HG03175 (cell line): ENCODE data around the gene CXorf38.
"Not testable (repeated sequence)": the region's sequence is repeated elsewhere in the genome, so short reads cannot be mapped to it uniquely, and the experiment has no call there.

Experiments used
- ATAC-seq: cut with Tn5 transposase; IDR thresholded peaks from one replicate; pipeline ENCODE4 v1.9.1; 2021; ENCODE audit warnings: mild to moderate bottlenecking, moderate library complexity; ENCODE audit not compliant: unreplicated experiment

CXorf38 gene

GRCh38 chrX:40628506-40628905, 18.9 kb downstream of the CXorf38 start:
- ATAC-seq = no peak

GRCh38 chrX:40625294-40625693, 22.1 kb downstream of the CXorf38 start:
- no peak for ATAC-seq

- no peak for ATAC-seq
Observed at GRCh38 chrX:40623665-40624064, 23.7 kb downstream of the CXorf38 start.

- ATAC-seq = no peak
Observed at GRCh38 chrX:40623139-40623536, 24.2 kb downstream of the CXorf38 start, which contains the start of gene MPC1L. TSS of gene MPC1L (plus strand) at chrX:40623428. CDS start at chrX:40623566, 138 bp downstream.

- ATAC-seq = no peak
Observed at GRCh38 chrX:40622479-40623138, 24.8 kb downstream of the CXorf38 start.

DNA sequence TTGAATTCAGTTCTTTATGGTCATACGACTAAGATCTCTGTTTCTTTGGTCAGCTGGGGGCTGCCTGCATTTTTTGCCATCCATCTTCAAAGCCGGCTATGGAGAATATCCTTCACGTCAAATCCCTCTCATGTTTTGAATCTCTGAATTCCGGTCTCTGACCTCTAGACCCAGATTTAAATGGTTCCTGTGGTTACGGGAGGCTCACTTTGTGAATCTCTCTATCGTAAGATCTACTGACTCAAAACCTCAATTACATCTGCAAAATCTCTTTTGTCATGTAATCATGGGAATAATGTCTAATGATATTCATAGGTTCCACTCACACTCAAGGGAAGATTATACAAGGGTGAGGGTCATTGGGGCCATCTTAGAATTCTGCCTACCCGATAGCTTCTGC, 29.8 kb downstream of the CXorf38 start:
- ATAC-seq = no peak

- no peak for ATAC-seq
Observed at GRCh38 chrX:40615976-40616375, 31.4 kb downstream of the CXorf38 start.

GRCh38 chrX:40612511-40612910, 34.9 kb downstream of the CXorf38 start:
- no peak for ATAC-seq

DNA sequence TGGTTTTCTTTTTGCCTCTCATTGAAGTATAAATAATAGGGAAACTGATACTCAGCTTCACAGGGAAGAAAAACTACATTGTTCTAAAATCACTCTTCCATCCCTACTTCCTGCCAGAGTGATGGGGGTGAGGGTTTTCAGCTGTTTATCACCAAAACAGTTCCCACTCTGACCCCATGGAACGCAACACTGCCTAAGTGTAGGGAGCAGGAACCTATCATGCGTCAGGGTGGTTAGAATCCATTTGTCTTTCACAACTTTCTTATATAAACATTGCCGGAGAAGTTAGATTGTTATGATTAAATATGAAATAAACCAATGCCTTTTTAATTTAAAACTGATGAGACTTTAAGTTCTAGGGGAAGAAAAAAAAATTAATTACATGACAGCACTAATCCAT, 40.0 kb downstream of the CXorf38 start:
- ATAC-seq = no peak

GRCh38 chrX:40603446-40603845, 43.9 kb downstream of the CXorf38 start:
- ATAC-seq = no peak

DNA sequence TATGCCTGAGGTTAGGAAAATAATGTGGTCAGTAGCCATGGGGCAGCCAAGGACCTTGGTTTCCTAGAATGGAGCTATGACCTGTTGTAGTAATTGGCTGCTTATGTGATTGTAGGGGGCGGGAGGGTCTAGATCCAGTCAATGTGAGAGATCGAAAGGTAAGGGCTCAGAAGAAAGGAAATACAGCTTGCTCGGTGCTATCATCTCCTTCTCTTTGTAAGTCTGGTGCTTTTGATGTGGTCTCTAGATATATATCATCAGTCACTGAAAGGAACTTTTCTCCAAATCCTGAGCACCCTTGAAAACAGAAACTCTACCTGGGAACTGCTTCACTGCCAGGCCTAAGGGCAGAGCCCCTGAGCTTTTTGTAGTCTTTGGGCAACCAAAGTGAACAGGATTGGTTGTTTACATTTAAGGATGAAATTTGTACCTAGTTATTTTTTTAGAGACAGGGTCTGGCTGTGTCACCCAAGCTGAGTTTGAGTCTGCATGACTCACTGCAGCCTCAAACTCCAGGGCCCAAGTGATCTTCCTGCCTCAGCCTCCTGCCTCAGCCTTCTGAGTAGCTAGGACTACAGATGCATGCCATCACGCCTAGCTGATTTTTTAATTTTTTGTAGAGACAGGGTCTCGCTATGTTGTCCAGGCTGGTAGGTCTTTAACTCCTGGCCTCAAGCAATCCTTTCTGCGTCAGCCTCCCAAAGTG, 57.6 kb downstream of the CXorf38 start:
- ATAC-seq = not testable (repeated sequence)

GRCh38 chrX:40587623-40588022, 59.7 kb downstream of the CXorf38 start:
- ATAC-seq = not testable (repeated sequence)

GRCh38 chrX:40582811-40583210, 64.5 kb downstream of the CXorf38 start:
- no peak for ATAC-seq

DNA sequence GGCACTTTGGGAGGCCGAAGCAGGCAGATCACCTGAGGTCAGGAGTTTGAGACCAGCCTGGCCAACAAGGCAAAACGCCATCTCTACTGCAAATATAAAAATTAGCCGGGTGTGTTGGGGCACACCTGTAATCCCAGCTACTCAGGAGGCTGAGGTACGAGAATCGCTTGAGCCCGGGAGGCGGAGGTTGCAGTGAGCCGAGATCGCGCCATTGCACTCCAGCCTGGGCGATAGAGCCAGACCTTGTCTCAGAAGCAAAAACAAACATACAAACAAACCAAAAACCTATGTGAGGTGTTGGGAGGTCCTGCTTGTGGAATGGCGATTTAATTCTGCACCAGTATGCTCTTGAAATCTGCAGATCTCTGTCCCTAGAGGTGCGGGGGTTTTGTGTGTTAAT, 65.2 kb downstream of the CXorf38 start:
- not testable (repeated sequence) for ATAC-seq

DNA sequence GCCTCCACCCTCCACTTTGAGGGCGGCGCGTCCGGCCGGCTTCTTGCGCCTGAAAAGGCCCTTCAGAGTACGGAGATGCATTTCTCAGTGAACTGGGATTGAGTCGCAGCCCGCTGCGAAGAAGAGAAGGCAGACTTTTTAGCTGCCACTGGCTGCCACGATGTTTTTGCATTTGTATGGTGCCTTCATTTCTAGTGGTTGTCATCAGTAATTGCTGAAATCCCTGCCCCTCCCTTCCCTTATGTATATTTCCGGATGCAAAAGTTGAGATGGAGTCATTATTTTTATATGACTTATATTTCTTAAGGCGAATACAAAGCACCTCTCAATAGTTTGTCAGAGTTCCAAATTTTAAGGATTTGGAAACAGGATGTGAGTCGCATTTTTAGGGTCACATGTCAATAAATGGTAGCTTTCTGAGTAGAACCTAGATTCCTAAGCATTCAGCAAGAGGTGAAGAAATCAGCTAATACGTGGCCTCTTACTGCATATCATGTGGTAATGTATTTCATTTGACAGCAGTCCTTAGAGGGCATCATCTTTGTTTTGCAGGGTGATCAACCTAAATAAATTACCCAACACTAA, 65.9 kb downstream of the CXorf38 start:
- ATAC-seq = no peak

DNA sequence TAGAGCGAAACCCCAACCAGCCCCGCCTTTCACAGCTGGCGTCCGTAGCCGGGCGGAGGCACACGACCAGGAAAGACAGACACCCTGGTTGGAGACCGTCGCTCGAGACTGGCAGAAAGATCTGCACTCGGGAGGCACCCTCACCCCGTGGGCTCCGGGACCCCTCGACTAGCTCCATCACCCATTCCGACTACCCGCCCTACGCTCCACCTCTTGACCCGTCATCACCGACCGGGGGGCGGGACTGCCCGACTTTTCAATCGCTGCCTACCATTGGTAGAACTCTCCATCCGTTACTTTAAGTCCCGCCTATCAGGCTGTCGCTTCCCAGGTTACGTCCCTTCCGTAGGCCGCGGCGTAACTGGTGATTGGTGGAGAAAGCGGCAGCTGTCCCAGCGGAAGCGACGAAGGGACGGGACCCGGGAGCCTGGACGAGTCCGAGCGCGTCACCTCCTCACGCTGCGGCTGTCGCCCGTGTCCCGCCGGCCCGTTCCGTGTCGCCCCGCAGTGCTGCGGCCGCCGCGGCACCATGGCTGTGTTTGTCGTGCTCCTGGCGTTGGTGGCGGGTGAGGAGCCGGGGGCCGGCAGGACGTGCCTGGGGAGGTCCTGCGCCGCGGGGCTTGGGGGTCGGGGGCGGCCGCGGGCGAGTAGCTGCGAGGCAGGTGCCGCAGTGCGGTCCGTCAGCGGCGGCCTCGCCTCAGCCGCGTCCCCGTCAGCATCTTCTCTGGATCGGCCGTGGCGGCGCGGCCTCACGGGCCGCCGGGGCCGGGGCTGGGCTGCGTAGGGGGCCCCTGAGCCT, 66.6 kb downstream of the CXorf38 start, which contains the start of gene ATP6AP2:
Gene ATP6AP2, plus strand, starts transcription at position 434 of the 799 bp plus-strand sequence. Its CDS starts 96 bp downstream, at position 530.
- ATAC-seq = peak; percentile 97

DNA sequence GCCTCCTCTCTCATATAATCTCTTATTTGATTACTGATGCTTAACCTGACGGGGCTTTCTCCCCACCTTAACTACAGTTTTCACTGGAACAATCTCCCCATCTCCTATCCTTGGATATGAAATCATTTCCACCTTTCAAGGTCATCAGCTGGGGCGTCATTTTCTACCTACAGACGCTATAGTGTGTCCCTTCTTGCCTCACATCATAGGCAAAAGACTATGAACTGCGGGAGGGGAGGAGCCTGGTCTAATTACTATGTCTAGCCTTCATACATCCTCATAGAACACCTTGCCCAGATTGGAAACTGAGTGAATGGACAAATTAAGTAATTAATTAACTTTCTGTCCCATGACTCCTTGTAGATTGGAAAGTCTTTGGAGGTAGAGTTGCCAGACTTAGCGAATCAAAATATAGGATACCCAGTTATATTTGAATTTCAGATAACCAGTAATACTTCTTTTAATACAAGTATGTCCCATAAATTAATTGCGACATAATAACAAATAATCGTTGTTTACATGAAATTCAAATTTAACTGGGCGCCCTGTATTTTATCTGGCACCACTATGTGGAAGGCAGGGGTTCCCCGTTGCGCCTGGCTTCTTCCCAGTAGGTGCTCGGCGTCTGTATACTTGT, 67.3 kb downstream of the CXorf38 start:
- ATAC-seq = peak; percentile 50

DNA sequence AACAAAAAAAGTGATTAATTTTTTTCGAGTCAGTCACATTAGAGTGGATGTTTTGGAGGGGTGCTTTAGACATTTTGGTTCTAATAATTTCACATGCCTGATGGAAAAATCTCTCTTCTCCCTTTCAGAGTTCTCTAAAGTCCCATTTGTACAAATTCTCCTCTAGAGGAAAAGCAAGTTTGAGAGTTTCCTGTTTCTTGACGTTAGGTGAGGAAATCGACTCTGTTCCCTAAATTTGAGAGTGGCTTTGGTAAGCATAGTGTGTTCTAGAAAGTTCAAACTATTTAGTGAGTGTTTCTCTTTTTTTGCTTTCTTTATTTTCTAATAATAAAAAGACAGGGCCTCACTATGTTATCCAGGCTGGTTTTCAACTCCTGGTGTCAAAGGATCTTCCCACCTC, 68.2 kb downstream of the CXorf38 start:
- no peak for ATAC-seq

DNA sequence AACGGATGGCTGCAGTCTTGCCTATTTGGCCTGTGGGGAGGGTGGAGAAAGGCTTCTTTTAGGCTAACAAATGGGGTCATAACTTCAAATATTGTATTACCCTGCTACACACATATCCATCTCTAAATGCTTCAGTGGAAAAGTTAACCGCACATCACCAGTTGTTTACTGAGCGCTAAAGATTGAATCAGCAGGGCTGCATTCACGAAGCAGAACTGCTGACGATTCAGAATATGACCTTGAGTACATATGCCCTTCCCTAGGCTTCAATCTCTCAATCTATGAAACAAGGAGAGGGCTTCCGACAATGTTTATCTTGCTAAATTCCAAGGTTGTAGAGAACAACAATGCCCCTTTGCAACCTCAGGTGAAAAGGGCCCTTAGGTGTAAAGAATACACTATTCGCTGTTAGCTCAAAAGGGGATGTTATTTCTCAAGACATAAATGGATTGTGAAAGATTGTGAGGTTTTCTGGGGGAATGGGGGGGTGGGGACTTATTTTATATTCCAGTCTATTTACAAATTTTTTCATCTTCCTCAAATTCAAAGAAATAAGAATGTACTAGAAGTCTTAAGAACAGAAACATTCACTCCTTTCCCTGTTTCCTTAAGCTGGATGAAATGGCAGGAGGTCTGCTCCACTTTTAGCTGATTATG, 69.2 kb downstream of the CXorf38 start:
- ATAC-seq = no peak
